Stimulated activated CD4-positive, alpha-beta T cell treated with anti-CD3 and anti-CD28 coated beads, Interleukin-12 subunit alpha, Interleukin-12 subunit beta, amount 100 ng/mL, for 24 hours (primary cell): ENCODE measurements around the gene TBC1D16.

Experiments used
- DNase-seq, 2 experiments: peaks; one replicate each; pipeline ENCODE4 v3.0.0-alpha.2; 2020; ENCODE audit warnings: low read depth in 2 of 2

Gene TBC1D16

GRCh38 chr17:79987187-79987934, 48.3 kb downstream of the TBC1D16 start:
- DNase-seq, result no peak

- DNase-seq, result no peak
Measured at GRCh38 chr17:79986411-79987186, 49.1 kb downstream of the TBC1D16 start.

GRCh38 chr17:79985943-79986391, 49.7 kb downstream of the TBC1D16 start:
- DNase-seq, result no peak

GRCh38 chr17:79985361-79985942, 50.2 kb downstream of the TBC1D16 start:
- no peak for DNase-seq

- no peak for DNase-seq
Measured at GRCh38 chr17:79984877-79985276, 50.8 kb downstream of the TBC1D16 start.

GRCh38 chr17:79984045-79984840, 51.4 kb downstream of the TBC1D16 start:
- no peak for DNase-seq

- no peak for DNase-seq
Measured at GRCh38 chr17:79983456-79983855, 52.2 kb downstream of the TBC1D16 start.

GRCh38 chr17:79982986-79983385, 52.7 kb downstream of the TBC1D16 start:
- DNase-seq, result no peak

- no peak for DNase-seq
Measured at GRCh38 chr17:79981661-79982101, 54.0 kb downstream of the TBC1D16 start.

- no peak for DNase-seq
Measured at GRCh38 chr17:79981090-79981489, 54.6 kb downstream of the TBC1D16 start.

GRCh38 chr17:79980246-79981043, 55.2 kb downstream of the TBC1D16 start:
- no peak for DNase-seq

- DNase-seq, result no peak
Measured at GRCh38 chr17:79979816-79980215, 55.9 kb downstream of the TBC1D16 start.

- DNase-seq, result no peak
Measured at GRCh38 chr17:79979221-79979741, 56.4 kb downstream of the TBC1D16 start.

- DNase-seq, result no peak
Measured at GRCh38 chr17:79978548-79978855, 57.2 kb downstream of the TBC1D16 start.

GRCh38 chr17:79977708-79978547, 57.7 kb downstream of the TBC1D16 start:
- DNase-seq, result no peak

- no peak for DNase-seq
Measured at GRCh38 chr17:79977161-79977631, 58.5 kb downstream of the TBC1D16 start.

- no peak for DNase-seq
Measured at GRCh38 chr17:79976451-79976850, 59.2 kb downstream of the TBC1D16 start.

GRCh38 chr17:79975498-79976134, 60.1 kb downstream of the TBC1D16 start:
- no peak for DNase-seq
